Brain microvascular endothelial cell (primary cell): ENCODE results near the gene NBAS.
"Not testable (repeated sequence)": the region's sequence is repeated elsewhere in the genome, so short reads cannot be mapped to it uniquely, and the experiment has no call there.

Experiments used
- DNase-seq: peaks from one replicate; pipeline ENCODE4 v3.0.0-alpha.2; 2020
- H3K27ac ChIP-seq: fragments of 250-450 bp; sonication (Bioruptor Pico); 2 replicates; pipeline ENCODE4 v1.5.1; 2020; ENCODE audit warnings: mild to moderate bottlenecking, moderate library complexity
- H3K27me3 ChIP-seq: fragments of 250-450 bp; sonication (Bioruptor Pico); replicated peaks from 2 replicates; pipeline ENCODE4 v1.5.1; 2020; ENCODE audit warnings: mild to moderate bottlenecking
- H3K36me3 ChIP-seq: fragments of 250-450 bp; sonication (Bioruptor Pico); replicated peaks from 2 replicates; pipeline ENCODE4 v1.5.1; 2020; ENCODE audit warnings: mild to moderate bottlenecking
- H3K4me3 ChIP-seq: 2 replicates; pipeline ENCODE4 v1.5.1; 2011; ENCODE audit warnings: low read depth, mild to moderate bottlenecking, control low read depth, low read length, moderate library complexity
- in situ Hi-C: cut with HindIII; loops from 2 replicates; pipeline ENCODE4 v1.10.0; 2017; ENCODE audit warnings: low sequenced_read_pairs, low pct_ligation_motif_present
- TF ChIP-seq, protein P1 (sequence below): IDR thresholded peaks from 2 replicates; pipeline ENCODE4 v1.5.1; 2011; ENCODE audit warnings: low read depth, mild to moderate bottlenecking, moderate library complexity, low read length, control low read depth, inconsistent platforms; ENCODE audit errors: missing control alignments

The NBAS gene

DNA sequence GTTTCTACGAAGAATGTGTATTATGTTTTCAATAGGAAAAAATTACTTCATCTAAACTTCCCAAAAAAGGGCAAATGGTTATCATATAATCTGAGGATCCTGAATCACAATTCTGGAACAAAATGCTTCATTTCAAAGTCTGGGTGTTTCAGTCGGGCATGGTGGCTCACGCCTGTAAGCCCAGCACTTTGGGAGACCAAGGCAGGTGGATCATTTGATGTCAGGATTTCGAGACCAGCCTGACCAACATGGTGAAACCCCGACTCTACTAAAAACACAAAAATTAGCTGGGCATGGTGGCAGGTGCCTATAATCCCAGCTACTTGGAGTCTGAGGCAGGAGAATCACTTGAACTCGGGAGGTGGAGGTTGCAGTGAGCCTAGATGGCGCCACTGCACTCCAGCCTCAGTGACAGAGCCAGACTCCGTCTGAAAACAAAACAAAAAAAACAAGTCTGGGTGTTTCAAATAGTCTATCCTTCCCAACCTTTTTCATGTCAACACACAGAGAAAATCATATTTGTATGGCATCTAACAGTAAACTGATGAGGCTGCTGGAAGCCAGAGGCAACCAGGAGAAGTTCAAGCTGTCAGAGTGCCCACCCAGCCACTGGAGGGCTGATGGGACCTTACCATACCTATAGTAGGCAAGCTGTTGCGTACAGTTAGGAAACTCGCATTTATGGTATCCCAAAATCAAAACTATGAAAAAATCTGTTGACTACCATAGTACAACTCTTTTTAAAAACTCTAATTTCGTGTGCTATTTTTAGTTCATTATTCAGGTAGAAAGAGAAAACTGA lies 14.6 kb downstream of the NBAS start:
- Histone ChIP-seq H3K36me3 (peaks cover 7% of the 10 kb centered on the region), H3K27ac (no peak overlapping the region), H3K4me3 (no peak overlapping the region), H3K27me3 (no peaks in the 10 kb centered on the region)
- in situ Hi-C loops, result no loop called here
- no peak for DNase-seq
- TF ChIP-seq, protein P1, sequence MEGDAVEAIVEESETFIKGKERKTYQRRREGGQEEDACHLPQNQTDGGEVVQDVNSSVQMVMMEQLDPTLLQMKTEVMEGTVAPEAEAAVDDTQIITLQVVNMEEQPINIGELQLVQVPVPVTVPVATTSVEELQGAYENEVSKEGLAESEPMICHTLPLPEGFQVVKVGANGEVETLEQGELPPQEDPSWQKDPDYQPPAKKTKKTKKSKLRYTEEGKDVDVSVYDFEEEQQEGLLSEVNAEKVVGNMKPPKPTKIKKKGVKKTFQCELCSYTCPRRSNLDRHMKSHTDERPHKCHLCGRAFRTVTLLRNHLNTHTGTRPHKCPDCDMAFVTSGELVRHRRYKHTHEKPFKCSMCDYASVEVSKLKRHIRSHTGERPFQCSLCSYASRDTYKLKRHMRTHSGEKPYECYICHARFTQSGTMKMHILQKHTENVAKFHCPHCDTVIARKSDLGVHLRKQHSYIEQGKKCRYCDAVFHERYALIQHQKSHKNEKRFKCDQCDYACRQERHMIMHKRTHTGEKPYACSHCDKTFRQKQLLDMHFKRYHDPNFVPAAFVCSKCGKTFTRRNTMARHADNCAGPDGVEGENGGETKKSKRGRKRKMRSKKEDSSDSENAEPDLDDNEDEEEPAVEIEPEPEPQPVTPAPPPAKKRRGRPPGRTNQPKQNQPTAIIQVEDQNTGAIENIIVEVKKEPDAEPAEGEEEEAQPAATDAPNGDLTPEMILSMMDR, result peak; percentile 42

DNA sequence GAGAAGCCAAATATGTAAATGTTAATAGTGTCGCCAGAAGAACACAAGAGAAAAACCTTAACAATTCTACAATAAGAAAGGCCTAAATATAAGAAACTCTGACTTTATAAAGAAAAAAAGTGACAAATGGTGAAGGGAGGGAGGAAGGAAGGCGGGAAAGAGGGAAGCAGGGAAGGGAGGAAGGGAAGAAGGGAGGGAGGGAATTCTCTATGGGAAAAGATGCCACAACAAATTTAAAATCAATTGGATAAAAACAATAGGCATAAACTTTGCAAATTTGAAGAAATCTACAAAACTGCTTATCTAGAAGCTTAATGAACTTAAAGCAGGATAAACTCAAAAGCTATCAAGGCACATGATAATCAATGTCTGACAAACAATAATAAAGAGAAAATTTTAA lies 16.9 kb downstream of the NBAS start:
- Histone ChIP-seq H3K27ac (no peak overlapping the region), H3K36me3 (peaks cover 2% of the 10 kb centered on the region), H3K4me3 (no peak overlapping the region), H3K27me3 (no peaks in the 10 kb centered on the region)
- TF ChIP-seq, protein P1, result no peak
- in situ Hi-C loops, result no loop called here
- no peak for DNase-seq

DNA sequence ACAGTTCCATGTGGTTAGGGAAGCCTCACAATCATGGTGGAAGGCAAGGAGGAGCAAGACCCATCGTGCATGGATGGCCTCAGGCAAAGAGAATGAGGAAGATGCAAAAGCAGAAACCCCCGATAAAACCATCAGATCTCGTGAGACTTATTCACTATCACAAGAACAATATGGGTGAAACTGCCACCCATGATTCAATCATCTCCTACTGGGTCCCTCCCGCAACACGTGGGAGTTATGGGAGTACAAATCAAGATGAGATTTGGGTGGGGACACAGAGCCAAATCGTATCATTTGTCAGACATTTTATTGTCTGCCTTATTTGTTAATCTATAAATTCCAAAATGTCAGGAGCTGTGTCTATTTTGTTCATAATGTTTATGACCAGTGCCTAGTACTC lies 17.6 kb downstream of the NBAS start:
- no peak overlapping the region for H3K4me3 ChIP-seq
- TF ChIP-seq, protein P1, result no peak
- in situ Hi-C loops, result no loop called here
- H3K27ac ChIP-seq, result no peak overlapping the region
- peaks cover 2% of the 10 kb centered on the region for H3K36me3 ChIP-seq
- H3K27me3 ChIP-seq, result no peaks in the 10 kb centered on the region
- no peak for DNase-seq

DNA sequence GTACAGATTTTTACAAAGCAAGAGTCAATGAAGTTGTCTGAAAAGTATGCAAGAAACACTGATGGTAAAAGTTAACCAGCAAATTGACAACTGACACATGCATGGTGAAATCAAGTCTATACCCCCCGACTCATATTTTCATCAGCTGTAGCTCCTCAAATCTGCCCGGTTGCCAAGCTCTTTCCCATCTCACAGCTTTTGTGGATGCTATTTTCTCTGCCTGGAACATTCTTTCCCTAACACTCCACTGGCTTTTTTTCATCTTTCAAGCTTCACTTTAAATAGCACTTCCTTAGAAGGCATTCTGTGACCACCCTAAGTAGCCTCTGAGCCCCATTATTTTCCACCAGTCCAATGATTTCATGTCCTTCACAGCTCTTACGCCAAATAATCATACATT lies 18.1 kb downstream of the NBAS start:
- no peak overlapping the region for H3K4me3 ChIP-seq
- H3K27me3 ChIP-seq, result no peaks in the 10 kb centered on the region
- peaks cover 2% of the 10 kb centered on the region for H3K36me3 ChIP-seq
- no peak overlapping the region for H3K27ac ChIP-seq
- no peak for DNase-seq
- in situ Hi-C loops, result no loop called here
- TF ChIP-seq, protein P1, result no peak

DNA sequence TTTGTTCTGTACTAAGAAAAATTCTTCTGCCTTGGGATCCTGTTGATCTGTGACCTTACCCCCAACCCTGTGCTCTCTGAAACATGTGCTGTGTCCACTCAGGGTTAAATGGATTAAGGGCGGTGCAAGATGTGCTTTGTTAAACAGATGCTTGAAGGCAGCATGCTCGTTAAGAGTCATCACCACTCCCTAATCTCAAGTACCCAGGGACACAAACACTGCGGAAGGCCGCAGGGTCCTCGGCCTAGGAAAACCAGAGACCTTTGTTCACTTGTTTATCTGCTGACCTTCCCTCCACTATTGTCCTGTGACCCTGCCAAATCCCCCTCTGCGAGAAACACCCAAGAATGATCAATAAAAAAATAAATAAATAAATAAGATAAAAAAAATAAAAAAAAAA lies 18.9 kb downstream of the NBAS start:
- DNase-seq, in situ Hi-C loops, H3K27ac ChIP-seq, H3K36me3 ChIP-seq, H3K4me3 ChIP-seq, H3K27me3 ChIP-seq: not testable (repeated sequence)

DNA sequence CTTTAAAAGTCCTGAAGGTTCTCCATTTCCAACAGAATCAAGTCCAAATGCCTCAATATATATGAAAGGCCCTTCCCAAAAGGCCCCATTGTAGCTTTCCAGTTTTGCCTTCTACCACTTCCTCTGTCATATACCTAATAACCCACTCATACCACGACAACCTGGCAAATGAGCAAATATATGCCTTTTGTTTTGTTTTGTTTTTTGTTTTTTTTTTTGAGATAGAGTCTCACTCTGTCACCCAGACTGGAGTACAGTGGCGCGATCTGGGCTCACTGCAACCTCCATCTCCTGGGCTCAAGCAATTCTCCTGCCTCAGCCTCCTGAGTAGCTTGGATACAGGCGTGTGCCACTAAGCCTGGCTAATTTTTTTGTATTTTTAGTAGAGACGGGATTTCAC lies 20.6 kb downstream of the NBAS start:
- in situ Hi-C loops, DNase-seq, H3K4me3 ChIP-seq, H3K27ac ChIP-seq, H3K36me3 ChIP-seq, H3K27me3 ChIP-seq: not testable (repeated sequence)

DNA sequence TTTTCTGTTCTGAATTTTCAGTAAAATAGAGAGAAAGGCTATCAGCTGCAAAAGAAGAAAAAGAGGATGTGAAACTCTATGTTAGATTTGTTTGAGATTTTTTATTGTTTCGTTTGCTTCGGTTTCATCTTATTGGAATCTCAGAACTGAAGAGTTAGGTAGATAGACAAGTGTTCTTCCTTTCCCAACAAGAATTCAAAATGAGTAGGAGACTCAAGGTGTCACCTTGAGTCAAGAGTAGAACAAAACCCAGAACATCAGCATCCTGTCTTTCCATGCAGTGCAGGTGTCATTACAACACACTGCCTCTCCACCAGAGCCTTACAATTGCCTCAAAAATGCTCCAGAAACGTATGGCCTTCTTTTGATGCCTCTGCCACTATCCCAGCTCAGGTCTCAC lies 21.1 kb downstream of the NBAS start:
- TF ChIP-seq, protein P1, result no peak
- in situ Hi-C loops, result no loop called here
- Histone ChIP-seq H3K36me3 (peaks cover 2% of the 10 kb centered on the region), H3K4me3 (no peak overlapping the region), H3K27ac (no peak overlapping the region), H3K27me3 (no peaks in the 10 kb centered on the region)
- DNase-seq, result no peak
